ENCODE results near the gene CEP72.
"Not testable (repeated sequence)": the region's sequence is repeated elsewhere in the genome, so short reads cannot be mapped to it uniquely, and the experiment has no call there.

The CEP72 gene

DNA sequence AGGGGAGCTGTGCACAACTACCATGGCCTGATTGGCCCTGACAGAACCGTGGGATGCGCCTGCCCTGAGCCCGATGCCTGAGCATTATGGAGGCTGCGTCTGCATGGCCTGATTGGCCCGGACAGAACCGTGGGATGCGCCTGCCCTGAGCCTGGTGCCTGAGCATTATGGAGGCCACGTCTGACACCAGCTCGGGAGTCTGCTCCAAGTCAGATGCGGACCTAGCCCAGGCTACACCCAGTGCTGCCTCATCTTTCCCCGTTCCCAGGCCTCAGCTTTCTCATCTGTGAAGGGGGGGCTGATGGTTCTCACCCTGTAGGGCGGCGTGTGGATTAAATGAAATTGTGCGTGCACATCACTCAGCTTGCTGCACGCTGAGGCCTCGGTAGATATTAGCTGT, 7.3 kb downstream of the CEP72 start:
- DNase-seq, result no peak

DNA sequence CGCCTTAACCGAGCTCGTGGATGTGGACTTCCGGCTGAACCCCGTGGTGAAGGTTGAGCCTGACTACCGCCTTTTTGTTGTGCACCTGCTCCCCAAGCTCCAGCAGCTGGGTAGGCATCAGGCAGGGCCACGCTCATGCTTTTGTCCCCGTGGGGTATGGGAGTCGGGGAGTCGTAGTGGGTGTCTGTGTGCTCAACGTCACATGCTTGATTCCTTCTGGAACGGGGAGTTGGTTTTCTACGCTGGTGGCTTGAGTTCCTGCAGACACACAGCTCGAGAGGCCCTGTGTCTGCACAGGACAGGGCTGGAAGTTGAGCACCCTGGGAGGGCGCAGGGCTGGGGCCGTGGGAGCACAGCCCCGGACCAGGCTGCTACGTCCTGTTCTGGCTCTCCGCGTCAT, 8.0 kb downstream of the CEP72 start:
- no peak for DNase-seq

DNA sequence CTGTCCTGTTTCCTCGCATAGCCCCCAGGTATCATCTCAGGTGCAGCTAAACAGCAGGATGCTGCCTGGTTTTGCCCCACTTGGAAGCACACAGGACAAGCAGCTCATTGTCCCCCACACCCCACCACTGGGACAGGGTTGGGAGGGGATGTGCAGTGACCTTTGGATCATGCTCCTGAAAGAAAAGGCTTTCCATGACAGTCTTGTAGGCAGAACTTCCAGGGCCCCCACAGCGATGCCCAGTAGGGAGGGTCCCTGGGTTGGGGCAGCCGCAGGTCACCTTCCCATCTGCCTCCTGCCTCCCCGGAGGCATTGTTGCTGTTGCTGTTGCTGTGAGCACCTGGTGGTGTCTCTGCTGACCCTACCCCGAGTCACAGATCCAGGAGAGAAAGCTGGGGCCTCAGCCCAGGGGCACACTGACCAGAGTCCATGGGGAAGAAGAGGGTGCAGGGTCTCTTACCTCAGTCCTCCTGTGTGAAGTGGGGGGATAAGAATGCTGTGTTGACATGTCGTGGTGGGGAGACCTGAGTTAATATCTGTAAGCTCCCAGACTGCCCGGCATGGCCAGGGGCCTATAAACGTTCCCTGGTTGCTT, 8.5 kb downstream of the CEP72 start:
- DNase-seq, result no peak

DNA sequence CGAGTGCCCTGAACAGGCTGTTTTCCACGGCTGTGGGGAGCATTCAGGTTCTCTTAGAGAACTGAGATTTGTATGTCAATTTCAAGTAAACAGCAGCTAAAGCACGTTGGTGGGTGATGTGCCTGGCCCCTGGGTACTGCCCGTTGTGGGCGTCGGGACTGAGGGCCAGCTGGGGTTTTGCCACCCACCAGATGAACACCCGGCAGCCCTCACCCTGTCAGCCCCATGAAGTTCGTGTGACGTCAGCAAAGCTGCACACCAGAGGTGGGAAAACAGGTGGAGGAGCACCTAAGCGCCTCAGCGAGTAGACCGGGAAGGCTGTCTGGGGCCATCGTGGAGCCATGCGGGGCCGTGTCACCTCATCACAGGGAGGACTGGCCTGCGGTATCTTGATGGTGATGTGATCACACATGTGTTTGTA, 9.2 kb downstream of the CEP72 start:
- DNase-seq, result no peak

DNA sequence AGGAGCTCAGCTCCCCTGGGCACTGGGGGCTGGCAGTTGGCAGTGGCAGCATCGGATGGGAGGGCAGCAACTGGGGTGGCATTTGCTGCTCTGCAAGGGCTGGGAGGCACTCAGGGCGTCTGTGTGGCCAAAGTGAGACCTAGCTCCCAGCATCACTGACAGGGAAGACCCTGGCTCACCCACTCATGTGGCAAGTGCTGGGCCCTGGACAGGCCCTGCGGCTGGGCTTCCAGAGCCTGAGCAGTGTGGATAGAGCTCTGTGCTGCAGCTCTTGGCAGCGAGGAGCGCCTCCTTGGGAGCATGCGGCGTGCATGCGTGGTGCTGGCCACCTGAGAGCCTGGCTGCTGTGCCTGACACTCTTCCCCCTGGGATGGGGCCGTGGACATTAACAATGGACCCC, 10.2 kb downstream of the CEP72 start:
- DNase-seq, result no peak

DNA sequence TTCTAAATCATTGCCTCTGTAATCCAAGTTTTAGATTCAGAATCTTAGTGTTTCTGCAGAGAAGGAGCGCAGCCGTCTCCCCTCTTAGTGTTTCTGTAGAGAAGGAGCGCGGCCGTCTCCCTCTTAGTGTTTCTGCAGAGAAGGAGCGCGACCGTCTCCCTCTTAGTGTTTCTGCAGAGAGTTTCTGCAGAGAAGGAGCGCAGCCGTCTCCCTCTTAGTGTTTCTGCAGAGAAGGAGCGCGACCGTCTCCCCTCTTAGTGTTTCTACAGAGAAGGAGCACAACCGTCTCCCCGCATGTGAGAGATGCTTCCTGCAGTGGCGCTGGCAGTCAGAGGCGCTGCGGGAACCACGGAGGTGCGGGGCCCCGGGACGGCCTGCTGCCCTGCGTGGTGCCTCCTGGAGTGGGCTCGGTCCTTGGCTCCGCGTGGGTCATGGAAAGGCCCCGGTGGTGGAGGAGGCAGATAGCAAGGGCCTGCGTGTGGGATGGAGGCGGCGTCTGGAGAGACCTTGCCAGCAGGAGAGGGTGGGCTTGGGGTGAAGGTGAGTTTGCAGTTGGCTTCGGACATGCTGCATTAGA, 10.9 kb downstream of the CEP72 start:
- no peak for DNase-seq

DNA sequence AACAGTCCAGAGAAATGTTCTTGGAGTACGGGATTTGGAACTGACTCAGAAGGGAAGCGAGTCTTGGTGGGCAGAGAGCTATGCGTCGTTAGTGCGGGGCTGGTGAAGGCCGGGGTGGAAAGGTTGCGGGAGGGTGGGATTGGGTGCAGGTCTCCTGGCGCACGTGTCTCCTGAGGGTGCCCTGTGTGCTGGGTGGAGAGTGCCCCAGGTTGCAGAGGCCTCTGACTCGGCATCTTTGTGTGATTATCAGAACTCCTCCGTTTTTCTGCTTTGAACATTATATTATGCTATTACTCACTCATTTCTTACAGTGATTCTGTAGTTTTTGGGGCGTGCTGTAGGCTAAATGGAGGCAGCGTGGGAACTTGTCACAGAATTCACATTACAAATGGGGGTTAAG, 11.4 kb downstream of the CEP72 start:
- no peak for DNase-seq

DNA sequence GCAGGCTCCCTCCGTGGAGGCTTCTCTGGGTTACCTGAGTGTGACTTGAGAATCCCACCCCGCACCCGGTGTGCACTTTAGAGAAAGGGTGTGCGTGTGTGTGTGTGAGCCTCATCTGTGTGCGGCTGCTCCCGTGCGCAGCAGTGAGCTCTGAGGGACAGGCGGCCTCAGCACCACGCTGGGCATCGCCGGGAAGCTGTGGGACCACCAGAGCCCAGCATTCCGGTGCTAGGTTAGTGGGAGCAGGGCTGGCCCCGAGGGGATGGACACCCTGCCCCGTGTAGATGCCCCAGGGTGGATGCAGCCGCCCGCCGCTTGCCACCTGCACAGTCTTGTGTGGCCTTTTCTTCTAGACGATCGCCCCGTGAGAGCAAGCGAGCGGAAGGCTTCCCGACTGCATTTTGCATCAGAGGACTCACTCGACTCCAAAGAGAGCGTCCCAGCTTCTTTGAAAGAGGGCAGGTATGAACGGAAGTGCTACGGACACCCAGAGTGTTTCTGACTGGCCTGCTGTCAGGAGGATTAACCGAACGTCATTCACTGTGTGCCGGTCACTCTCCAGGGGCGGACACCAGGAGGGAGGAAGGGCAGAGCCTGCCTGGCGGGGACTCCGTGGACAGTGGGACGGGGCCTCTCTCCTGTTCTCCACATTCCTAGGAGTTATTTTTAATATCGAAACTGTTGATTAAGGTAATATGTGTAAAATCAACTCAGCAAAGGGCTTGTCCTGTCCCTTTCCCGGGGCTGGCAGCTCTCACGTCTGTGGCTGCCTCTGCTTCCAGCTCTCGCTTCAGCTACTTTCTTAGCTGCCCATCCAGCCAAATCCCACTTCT, 12.2 kb downstream of the CEP72 start:
- DNase-seq, result no peak

DNA sequence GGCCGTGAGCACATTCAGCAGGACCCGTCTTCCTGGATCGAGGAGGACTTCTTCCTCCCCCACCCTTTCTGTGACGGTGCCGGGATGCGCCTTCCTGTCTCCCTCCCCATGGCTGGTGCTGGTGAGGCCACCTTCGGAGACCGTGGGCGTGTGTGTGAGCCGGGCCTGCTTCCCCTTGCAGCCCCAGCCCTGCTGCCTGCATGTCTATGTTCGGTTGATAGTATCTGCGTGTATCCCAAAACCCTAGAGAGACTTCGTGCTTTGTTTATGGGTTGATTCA, 12.8 kb downstream of the CEP72 start:
- no peak for DNase-seq

DNA sequence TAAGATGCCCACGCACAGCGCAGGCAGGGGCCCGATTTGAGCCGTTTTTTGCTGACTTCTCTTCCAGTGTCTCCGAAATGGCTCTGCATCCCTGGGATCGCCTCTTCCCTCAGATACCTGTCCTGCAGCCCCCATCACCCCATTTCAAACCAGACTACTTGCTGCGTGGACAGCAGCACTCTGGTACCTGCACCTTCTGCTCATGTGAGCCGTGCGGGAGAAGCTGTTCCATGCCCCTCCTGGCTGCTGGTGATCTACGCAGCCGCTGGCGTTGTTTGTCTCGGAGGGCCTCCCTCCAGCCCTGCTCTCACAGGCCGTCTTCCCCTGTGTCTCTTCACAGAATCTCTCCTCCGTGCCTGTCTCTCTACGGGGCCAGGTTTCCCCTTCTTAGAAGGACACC, 13.4 kb downstream of the CEP72 start:
- no peak for DNase-seq

DNA sequence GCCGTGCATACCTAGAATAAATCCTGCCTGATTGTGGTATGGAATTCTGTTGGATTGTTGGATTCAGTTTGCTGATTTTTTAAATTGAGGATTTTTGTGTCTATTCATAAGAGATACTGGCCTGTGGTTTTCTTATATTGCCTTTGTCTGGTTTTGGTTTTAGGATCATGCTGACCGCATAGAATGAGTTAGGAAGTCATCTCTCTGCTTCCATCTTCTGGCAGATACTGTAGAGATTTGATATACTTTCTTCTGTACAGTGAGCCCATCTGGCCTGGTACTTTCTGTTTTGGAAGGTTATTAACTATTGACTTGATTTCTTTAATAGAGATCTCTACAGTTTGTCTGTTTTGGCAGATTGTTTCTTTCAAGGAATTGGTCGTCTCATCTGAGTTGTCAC, 14.7 kb downstream of the CEP72 start:
- no peak for DNase-seq

DNA sequence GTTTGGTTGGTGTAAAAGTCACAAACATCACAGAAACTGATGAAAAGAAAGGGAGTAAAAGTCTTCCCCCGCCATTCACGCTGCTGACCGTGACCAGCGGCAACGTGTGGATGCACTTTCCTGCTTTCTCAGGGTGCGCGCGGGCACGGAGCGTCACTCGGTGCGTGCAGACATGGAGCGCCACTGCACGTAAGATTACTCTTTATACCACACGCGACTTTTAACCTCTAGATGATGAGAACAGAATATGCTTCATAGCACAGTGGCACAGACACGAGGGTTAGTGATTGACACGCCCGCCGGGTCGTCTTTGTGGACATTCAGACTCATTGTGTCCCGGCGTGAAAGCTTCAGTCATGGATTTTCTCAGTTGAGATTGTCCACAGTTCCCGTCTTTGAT, 15.7 kb downstream of the CEP72 start:
- no peak for DNase-seq

DNA sequence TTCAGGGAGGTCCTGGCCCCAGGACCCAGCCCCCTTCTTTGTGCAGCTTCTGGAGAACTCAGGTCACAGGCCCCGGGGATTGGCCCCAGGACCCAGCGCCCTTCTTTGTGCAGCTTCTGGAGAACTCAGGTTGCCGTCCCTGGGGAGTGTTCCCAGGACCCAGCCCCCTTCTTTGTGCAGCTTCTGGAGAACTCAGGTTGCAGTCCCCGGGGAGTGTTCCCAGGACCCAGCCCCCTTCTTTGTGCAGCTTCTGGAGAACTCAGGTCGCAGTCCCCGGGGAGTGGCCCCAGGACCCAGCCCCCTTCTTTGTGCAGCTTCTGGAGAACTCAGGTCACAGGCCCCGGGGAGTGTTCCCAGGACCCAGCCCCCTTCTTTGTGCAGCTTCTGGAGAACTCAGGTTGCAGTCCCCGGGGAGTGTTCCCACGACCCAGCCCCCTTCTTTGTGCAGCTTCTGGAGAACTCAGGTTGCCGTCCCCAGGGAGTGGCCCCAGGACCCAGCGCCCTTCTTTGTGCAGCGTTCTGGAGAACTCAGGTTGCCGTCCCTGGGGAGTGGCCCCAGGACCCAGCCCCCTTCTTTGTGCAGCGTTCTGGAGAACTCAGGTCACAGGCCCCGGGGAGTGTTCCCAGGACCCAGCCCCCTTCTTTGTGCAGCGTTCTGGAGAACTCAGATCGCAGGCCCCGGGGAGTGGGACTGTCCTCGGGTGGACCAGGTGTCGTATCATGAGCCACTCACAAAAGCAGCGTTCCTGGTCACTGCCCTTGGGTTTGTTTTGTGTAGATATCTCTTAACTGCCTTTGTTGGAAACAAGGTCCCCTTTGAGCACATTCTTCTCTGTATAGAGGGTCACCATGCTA, 16.4 kb downstream of the CEP72 start:
- DNase-seq, result not testable (repeated sequence)

DNA sequence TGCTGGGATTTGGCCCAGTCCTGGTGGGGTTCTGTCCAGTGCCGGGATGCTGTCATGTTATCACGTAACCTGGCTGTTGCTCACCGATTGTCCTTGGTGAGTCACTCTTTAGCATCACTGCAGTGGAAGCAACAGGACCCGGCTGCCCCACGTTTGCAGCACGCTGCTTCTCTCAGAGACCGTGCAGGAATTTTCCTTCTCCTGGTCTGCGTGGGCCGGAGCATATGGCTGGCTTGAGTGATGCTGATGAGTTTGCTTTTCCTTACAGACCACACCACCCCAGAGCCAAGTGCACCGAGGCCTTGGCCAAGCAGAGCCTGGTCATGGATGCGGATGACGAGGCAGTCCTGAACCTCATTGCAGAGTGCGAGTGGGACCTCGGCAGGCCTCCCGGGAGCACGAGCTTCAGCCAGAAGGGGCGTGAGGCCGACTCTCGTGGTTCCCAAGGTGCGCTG, 21.4 kb downstream of the CEP72 start:
- no peak for DNase-seq

DNA sequence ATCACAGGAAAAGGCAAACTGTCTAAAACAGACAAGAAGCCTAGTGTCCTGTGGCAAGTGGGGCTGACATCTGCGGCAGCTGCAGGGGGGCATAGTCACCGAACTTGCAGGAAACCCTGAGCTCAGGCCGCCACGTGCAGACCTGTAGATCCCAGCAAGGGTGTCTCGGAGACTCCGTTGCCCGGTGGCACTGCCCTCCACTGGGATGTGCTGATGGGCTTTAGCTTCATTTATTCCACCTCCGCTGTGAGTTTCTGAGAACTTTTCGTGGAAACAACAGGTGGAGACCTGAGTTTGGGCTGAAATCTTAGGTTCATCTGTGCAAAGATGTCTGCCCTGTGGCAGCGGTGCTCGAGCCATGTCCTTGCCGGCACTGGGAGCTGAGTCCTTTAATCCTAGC, 22.1 kb downstream of the CEP72 start:
- DNase-seq, result no peak

DNA sequence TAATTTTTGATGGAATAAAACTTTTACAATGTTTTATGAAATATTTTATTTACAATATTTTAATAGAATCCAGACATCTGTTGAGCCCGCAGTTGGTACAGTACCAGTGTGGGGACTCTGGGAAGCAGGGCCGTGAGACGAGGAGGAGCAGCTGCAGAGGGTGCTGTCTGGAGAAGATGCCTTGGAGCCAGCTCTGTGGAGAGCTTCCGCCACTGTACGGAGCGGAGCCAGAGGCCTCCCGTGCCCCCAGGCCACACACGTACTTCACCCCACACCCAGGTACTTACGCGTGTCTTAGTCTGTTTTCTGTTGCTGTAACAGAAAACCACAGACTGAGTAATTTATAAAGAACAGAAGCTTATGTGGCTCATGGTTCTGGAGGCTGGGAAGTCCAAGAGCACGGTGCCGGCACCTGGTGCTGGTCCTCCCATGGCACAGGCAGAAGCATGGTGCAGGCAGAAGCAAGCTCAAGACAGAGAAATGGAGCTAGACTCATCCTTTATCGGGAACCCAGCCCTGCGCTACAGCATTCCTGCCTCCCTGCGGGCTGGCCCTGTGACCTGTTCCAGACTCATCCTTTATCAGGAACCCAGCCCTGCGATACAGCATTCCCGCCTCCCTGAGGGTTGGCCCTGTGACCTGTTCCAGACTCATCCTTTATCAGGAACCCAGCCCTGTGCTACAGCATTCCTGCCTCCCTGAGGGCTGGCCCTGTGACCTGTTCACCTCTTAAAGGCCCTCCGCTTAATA, 23.3 kb downstream of the CEP72 start:
- DNase-seq, result no peak

DNA sequence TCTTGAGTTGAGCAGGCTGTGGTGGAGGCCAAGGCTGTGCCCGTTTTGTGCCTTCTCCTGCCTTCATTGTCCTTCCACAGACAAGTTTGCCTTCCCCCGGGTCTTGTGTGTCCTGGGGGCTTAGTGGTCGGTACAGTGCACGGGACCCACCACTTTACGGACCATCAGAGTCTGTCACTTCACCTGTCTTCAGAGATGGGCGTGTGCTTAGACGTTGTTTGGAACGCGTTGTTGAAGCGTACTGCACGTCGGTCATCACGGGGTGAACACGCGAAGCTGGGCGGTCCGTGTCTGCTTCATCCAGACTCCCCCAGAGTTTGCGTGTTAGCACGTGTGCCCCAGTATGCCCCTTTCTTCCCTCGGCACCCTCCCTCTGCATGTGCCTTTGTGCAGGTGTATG, 24.8 kb downstream of the CEP72 start:
- DNase-seq, result no peak

DNA sequence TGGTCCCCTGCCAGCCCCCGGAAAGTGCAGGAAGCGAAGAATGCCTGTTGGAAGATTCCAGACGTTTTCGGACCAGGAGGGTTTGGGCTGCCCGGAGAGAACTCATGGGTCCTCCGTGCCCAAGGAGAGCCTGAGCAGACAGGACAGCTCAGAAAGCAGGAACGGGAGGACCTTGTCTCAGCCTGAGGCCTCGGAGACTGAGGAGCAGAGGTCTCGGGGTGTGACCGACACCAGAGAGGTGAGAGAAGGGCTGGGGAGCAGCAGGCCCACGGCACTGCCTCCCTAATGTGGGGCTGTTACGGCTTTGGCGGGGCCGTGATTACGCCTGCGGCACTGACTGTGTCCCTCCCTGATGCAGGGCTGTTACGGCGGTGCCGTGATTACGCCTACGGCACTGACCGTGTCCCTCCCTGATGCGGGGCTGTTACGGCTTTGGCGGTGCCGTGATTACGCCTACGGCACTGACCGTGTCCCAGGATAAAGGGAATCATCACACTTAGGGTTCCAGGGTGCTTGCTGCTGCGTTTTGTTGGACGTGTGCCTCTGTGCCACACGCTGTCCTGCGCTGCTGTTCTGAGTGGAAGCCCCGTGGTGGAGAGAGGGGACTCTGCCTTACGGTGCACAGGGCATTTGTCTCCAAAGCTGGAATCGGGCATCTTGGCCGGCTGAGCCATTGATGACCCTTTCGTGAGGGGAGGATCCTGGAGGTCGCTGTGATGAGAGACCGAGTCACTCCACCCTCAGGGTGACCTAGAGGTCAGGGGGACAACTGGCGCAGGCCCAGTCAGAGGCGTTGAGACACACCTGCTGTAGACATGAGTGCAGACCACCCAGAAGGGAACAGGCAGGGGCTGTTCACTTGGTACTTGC, 25.7 kb downstream of the CEP72 start:
- no peak for DNase-seq

DNA sequence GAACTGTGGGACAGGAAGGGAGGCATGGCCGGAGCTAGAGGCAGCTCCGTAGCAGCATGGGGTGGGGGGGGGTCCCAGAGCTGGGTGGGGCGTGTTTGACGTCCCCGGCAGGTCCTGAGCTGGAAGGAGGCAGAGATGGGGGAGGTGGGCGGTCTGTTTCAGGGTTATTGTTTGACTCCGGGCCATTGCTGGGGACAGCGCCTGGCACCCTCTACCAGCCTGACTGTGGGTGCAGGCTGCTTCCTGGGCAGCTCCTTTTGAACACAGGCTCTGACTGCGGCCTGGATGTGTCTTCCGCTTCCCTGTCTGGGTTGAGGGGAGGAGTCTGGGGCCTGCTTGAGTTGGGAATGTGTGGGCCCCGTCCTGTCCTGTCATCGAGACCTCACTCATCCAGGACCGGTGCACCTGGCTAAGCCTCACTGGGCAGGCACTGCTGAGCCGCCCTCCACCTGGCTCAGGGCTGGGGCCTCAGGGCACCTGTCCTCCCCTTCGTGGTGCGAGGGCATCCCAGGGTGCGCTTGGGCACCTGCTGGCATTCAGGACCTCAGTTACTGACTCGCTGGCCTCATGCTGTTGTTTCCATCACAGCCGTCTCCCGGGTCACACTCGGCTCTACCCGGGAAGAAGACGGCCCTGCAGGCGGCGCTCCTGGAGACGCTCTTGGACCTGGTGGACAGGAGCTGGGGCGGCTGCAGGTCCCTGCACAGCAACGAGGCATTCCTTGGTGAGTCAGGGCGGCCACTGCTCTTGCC, 26.5 kb downstream of the CEP72 start:
- DNase-seq, result no peak

DNA sequence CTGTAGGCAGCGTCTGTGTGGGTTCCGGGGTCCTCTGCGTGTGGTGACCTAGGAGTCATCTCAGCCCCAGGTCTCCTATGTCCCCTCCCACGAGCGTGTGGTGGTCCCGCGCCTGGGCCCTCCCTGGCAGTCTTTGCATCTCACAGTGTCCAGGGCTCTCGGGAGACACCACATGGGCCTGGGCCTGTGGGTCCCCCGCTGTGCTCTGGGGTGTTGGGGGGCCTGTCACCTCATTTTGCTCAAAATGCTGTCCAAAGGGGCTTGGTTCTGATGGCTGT, 27.1 kb downstream of the CEP72 start:
- no peak for DNase-seq

DNA sequence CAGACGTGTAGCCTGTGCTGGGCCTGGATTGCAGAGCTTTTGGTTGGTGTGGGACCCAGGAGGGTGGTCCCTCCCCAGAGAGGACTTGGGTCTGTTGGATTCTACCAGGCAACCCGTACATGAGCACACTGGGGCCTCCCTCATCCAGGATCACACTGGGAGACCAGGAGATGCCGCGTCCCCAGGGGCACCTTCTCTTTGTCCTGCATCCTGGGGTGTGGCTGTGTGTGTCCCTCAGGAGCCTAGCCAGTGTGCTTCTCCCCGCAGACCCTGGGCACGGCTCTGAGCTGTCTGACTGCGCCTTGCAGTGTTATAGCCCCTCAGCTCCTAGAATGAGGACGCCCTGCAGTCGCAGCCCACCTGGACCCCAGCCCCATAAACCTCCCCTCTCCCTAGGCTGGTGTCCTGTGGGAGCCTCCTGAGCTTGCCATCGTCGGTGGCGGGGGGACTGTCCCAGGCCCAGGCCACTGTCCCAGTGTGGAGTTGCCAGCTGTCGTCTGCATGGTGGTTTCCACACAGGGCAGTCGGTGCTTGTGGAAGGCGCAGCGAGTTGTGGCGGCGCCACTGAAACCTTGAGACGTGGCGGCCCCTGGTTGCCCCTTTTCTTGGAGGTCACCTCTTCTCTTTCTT, 27.6 kb downstream of the CEP72 start:
- no peak for DNase-seq
